Cardiac muscle cell (in vitro differentiated cells and primary cell): ENCODE measurements around the gene STAG3. TPM values are rescaled to one million over a fixed set of nuclear protein-coding genes. Genes with fewer than 3 reads are reported as not detected.
"Not testable (repeated sequence)": the region's sequence is repeated elsewhere in the genome, so short reads cannot be mapped to it uniquely, and the experiment has no call there.

ENCODE experiments used
- DNase-seq, 2 donors: peaks; one replicate each; pipeline versions ENCODE4 v3.0.0 to v3.0.0-alpha.2; 2010 to 2017; ENCODE audit warnings: low read depth in 1 of 2, low spot score in 1 of 2
- H3K27ac ChIP-seq: fragments of 200-600 bp; sonication (generic); 2 replicates; pipeline ENCODE4 v1.5.1; 2016
- H3K27me3 ChIP-seq: fragments of 200-600 bp; sonication (generic); 2 replicates; pipeline ENCODE4 v1.6.0; 2016; ENCODE audit warnings: control low read depth
- H3K36me3 ChIP-seq: fragments of 200-600 bp; sonication (generic); 2 replicates; pipeline ENCODE4 v1.5.1; 2016; ENCODE audit warnings: control low read depth
- H3K4me1 ChIP-seq: fragments of 200-600 bp; sonication (generic); 2 replicates; pipeline ENCODE4 v1.8.1; 2017; ENCODE audit warnings: low read depth, mild to moderate bottlenecking, mixed run types
- H3K4me3 ChIP-seq: fragments of 200-600 bp; sonication (generic); 2 replicates; pipeline ENCODE4 v1.5.1; 2016; ENCODE audit warnings: mild to moderate bottlenecking
- H3K9me3 ChIP-seq: fragments of 200-600 bp; sonication (generic); 2 replicates; pipeline ENCODE4 v1.5.1; 2017; ENCODE audit warnings: low read depth, mild to moderate bottlenecking, control low read depth
- polyA plus RNA-seq: library from polyadenylated mRNA; unstranded; fragments of >200 nt; fragmentation: Nextera tagmentation; extraction: Ambion mirVana; gene quantifications from 2 replicates; pipeline ENCODE4 v1.2.1, GENCODE V29; 2016
- total RNA-seq: library from RNA; depleted of rRNA; stranded (reverse); fragments of >200 nt; gene quantifications from 2 replicates; pipeline ENCODE4 v1.2.3, GENCODE V29; 2016
- TF ChIP-seq, protein P1 (sequence below): IDR thresholded peaks from 2 replicates; pipeline ENCODE4 v1.5.1; 2012; ENCODE audit warnings: low read depth, mild to moderate bottlenecking, low read length

STAG3 gene
- total and polyA plus RNA-seq, 2 experiments from 2014 or later, result 2.0 to 5.8 TPM

DNA sequence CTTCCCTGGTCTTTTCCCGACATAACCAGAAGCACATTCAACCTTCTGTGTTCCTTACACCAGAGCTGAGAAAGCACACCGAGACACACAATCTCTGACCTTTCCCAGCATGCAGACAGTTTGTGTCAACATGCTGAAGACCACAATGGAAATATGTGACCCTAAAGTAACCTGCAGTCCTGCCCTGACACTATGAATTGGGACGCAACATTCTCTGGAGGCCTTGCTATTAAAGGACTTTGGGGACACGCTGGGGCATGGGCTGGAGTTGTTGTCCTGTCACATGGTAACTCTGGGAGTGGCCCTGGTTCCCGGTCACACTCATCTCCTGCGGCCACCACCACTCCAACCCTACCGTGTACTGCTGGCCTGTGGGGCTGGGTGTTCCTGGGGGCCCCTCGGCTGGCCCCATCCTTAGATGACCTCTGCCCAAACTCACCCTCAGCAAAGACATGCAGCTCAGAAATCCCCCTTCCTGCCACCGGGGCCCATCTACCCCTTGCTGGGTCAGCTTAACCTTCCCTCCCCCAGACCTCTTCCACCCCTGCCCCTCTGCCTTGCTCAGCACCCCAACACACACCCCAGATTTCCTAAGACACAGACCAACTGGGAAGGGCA lies 67.4 kb downstream of the STAG3 start:
- not testable (repeated sequence) for H3K4me1 ChIP-seq, H3K27me3 ChIP-seq, H3K4me3 ChIP-seq, H3K9me3 ChIP-seq, DNase-seq, H3K36me3 ChIP-seq
- H3K27ac ChIP-seq, result peak overlapping the region; percentile 64

DNA sequence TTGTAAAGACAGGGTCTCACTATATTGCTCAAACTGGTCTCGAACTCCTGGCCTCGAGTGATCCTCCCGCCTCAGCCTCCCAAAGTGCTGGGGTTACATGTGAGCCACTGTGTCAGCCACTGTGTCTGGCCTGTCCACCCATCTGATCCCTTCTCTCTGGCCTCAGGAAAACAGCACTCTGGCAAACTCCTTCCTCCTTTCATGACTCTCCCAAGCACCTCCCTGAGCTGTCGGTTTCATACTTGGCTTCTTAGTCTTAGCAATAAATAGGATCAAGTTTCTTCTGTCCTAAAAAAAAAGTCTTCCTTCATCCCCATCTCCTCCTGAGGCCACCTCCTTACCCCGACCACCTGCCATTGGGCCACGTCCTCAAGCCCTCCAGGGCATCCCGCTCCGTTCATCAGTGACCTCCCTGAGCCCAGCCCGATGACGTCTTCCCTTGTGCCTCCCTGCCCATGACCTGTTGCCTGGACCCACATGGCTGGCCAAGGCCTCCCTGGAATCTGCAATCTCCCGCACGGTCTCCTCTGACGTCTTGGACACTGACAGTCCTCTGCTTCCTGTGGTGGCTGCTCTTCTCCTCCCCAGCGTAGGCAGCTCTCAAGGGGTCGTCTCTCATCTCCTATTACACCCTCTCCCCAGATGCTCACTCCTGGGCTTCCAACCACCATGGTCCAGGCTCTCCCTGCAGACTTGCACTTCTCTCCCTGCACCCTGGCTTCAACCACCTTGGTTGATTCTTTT lies 68.6 kb downstream of the STAG3 start:
- not testable (repeated sequence) for H3K4me1 ChIP-seq, H3K4me3 ChIP-seq, H3K36me3 ChIP-seq, H3K27ac ChIP-seq, H3K27me3 ChIP-seq, DNase-seq, H3K9me3 ChIP-seq

DNA sequence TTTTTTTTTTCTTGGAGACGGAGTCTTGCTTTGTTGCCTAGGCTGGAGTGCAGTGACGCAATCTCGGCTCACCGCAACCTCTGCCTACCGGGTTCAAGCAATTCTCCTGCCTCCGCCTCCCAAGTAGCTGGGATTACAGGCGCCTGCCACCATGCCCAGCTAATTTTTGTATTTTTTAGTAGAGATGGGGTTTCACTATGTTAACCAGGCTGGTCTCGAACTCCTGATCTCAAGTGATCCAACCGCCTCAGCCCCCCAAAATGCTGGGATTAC lies 69.1 kb downstream of the STAG3 start:
- H3K36me3 ChIP-seq, DNase-seq, H3K27me3 ChIP-seq, H3K4me3 ChIP-seq, H3K4me1 ChIP-seq, H3K9me3 ChIP-seq: not testable (repeated sequence)
- peak overlapping the region; percentile 67 for H3K27ac ChIP-seq

DNA sequence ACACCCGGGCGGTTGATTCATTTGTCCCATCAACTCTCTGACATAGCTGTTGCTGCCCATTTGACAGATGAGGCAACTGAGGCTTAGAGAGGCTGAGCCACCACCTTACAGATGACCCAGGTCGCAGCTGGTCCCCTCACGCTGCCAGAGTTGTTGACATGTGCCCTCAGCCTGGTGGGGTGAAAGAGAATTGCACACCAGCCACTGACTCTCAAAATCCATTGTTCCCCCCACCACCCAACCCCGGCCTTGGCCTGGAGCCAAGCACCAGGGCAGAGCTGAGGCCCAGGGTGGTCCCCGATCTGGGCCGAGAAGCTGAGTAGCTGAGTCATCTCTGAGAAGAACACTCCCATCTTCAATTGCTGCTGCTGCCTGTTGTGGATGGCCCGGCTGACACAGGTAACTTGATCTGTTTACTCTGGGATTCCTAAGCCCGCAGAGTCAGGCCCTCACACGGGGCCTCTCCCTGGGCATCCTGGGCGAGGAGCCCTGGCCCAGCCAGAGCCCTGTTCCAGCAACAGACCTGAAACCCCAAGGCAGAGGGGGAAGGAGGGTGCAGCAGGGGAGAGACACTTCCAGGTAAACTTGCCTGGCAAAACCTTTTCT lies 69.5 kb downstream of the STAG3 start:
- TF ChIP-seq, protein P1, sequence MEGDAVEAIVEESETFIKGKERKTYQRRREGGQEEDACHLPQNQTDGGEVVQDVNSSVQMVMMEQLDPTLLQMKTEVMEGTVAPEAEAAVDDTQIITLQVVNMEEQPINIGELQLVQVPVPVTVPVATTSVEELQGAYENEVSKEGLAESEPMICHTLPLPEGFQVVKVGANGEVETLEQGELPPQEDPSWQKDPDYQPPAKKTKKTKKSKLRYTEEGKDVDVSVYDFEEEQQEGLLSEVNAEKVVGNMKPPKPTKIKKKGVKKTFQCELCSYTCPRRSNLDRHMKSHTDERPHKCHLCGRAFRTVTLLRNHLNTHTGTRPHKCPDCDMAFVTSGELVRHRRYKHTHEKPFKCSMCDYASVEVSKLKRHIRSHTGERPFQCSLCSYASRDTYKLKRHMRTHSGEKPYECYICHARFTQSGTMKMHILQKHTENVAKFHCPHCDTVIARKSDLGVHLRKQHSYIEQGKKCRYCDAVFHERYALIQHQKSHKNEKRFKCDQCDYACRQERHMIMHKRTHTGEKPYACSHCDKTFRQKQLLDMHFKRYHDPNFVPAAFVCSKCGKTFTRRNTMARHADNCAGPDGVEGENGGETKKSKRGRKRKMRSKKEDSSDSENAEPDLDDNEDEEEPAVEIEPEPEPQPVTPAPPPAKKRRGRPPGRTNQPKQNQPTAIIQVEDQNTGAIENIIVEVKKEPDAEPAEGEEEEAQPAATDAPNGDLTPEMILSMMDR, result no peak
- Histone ChIP-seq H3K27me3 (no peaks in the 10 kb centered on the region), H3K36me3 (no peaks in the 10 kb centered on the region), H3K27ac (peak overlapping the region; percentile 67), H3K9me3 (no peaks in the 10 kb centered on the region), H3K4me1 (peaks cover 5% of the 10 kb centered on the region), H3K4me3 (no peak overlapping the region)
- DNase-seq, result peak; percentile 37 to 49

DNA sequence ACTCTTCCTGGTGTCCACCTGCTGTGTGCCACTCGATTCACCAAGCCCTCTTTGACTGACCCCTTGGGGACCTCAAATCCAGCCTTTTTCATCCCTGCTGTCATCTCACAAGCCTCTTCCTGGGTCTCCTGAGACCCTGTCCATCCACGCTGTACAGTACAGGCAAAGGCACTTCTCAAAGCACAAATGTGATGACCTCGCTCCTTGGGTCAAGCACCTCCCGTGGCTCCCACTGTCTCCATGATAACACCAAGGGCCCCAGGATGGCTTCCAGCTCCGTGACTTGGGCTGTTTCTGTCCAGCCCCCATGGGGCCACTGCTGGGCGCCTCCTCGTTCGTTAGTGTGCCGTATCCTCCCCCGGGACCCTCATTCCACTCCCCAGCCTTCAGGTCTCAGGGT lies 70.8 kb downstream of the STAG3 start:
- TF ChIP-seq, protein P1, result no peak
- H3K4me3 ChIP-seq, result no peak overlapping the region
- no peak for DNase-seq
- no peaks in the 10 kb centered on the region for H3K27me3 ChIP-seq
- peaks cover 5% of the 10 kb centered on the region for H3K4me1 ChIP-seq
- no peaks in the 10 kb centered on the region for H3K9me3 ChIP-seq
- no peaks in the 10 kb centered on the region for H3K36me3 ChIP-seq
- peak overlapping the region; percentile 67 for H3K27ac ChIP-seq

DNA sequence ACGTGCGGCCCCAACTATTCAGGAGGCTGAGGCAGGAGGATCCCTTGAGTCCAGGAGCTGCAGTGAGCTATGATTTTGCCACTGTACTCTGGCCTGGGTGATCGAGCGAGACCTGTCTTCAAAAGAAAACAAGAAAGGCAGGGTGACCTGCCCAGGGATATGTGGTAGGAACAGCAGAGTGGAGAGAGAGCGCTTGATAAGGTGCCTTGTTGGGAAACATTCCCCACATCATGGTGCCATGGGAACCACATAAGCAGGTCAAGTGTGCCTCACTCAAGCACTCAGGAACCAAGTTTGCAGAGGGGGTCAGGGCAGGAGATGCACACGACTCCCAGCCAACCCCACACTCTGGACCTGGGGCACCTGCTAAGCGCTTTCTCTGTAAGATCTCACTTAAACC lies 79.3 kb downstream of the STAG3 start:
- TF ChIP-seq, protein P1, result no peak
- Histone ChIP-seq H3K27me3 (no peaks in the 10 kb centered on the region), H3K27ac (no peak overlapping the region), H3K4me3 (no peak overlapping the region), H3K36me3 (no peaks in the 10 kb centered on the region), H3K9me3 (no peaks in the 10 kb centered on the region), H3K4me1 (no peaks in the 10 kb centered on the region)
- no peak for DNase-seq

DNA sequence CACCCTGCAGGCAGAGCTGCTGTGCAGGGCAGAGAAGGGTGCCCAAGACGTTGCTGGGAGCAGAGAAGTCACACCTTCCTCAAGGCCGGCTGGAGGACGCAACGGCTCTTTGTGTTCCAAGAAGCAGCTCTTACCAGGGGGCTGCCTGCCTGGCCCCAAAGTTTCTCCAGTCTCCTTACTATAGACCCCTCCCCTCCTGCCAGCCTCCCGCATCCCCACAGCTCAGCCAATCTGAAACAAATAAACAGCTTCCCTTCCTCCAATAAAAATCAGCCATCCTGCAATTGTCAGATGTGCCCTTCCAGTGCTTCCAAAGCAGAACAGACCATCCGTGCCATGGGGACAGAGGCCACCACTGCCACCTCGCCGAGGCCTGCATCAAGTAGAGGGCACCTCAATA lies 82.3 kb downstream of the STAG3 start:
- H3K9me3 ChIP-seq, H3K4me1 ChIP-seq, H3K36me3 ChIP-seq, H3K4me3 ChIP-seq, DNase-seq, H3K27ac ChIP-seq, H3K27me3 ChIP-seq: not testable (repeated sequence)

DNA sequence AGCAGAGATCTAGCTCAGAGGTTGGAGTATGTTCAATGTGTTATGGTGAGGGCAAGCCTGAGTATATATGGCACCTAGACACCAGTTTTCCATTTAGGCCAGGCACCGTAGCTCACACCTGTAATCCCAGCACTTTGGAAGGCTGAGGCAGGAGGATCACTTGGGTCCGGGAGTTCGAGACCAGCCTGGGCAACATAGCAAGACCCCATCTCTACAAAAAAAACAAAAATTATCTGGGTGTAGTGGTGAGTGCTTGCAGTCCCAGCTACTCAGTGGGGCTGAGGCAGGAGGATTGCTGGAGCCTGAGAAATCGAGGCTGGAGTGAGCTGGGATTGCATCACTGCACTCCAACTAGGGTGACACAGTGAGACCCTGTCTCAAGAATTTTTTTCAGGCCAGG lies 85.2 kb downstream of the STAG3 start:
- not testable (repeated sequence) for H3K4me3 ChIP-seq, DNase-seq, H3K27me3 ChIP-seq, H3K4me1 ChIP-seq, H3K9me3 ChIP-seq, H3K27ac ChIP-seq, H3K36me3 ChIP-seq
